ENCODE results near the gene HOXA11. TPM values are rescaled to one million over a fixed set of nuclear protein-coding genes. Genes with fewer than 3 reads are reported as not detected.

The HOXA11 gene
- total and polyA plus RNA-seq, 10 of the 15 experiments (the other 5 are each of a cell fraction or from before 2014, with no cell fraction given), result not detected

- TF ChIP-seq RELB (IDR thresholded peaks at IDR 0.05; ENCODE audit: low read depth), result no peak
Measured at GRCh38 chr7:27139334-27140125, 45.5 kb downstream of the HOXA11 start (continued).

GRCh38 chr7:27138985-27139333, 46.1 kb downstream of the HOXA11 start:
- H3K4me2 ChIP-seq (ENCODE audit: control insufficient read depth, insufficient read depth), result no peak overlapping the region
- ChIA-PET SMC1A (ENCODE audit: uncharacterized antibody, unreplicated experiment) (no interaction called here), RAD21 (ENCODE audit: unreplicated experiment) (no interaction called here), POLR2A (no interaction called here), CTCF (no interaction called here)
- WGBS (ENCODE audit: insufficient coverage, insufficient replicate concordance, low lambda C conversion rate, missing lambda C conversion rate), result 61% methylated on average over 11 of the region's 11 CpGs
- H3K4me1 ChIP-seq (ENCODE audit: control insufficient read depth, insufficient read depth, low read length), result no peaks in the 10 kb centered on the region; the same call in 1 of the 2 replicates
- H3K79me2 ChIP-seq (ENCODE audit: control insufficient read depth, insufficient read depth, low read length), result no peaks in the 10 kb centered on the region
- intact Hi-C loops (cut with micrococcal nuclease; ENCODE audit: unreplicated experiment), result no loop called here
- peaks cover 0 to 7% of the 10 kb centered on the region in 2 experiments; a peak in 2 of 4 replicates for H3K27me3 ChIP-seq (replicated peaks in 1 of 2; ENCODE audit: control insufficient read depth in 2 of 2, insufficient read depth in 2 of 2, low read length in 1 of 2)
- no peak for DNase-seq (ENCODE audit: low read depth, low spot score)
- no peak overlapping the region for H3K9ac ChIP-seq (ENCODE audit: control insufficient read depth, insufficient read depth, low read length)
- no peak overlapping the region for H3K4me3 ChIP-seq
- no peaks in the 10 kb centered on the region for H4K20me1 ChIP-seq (ENCODE audit: control insufficient read depth, insufficient read depth)
- no peaks in the 10 kb centered on the region for H3K36me3 ChIP-seq (ENCODE audit: control insufficient read depth in 2 of 2, insufficient read depth in 2 of 2, low read length in 1 of 2)
- no peak for FAIRE-seq
- no peak for ATAC-seq
- H2AFZ ChIP-seq (ENCODE audit: control insufficient read depth, low read depth, low read length), result no peak overlapping the region
- H3K9me3 ChIP-seq (replicated peaks; ENCODE audit: control insufficient read depth, insufficient read depth, low read length), result no peaks in the 10 kb centered on the region; the same call in 2 of the 3 replicates
- no TSS peak for BruUV-seq (replicated peaks)
- H3K27ac ChIP-seq (ENCODE audit: control insufficient read depth, insufficient read depth), result no peak overlapping the region
- in situ Hi-C loops (cut with MboI), result no loop called here
- TF ChIP-seq NR2F1 (conservative IDR thresholded peaks at IDR 0.05), result no peak
- no peak for TF ChIP-seq EZH2 (IDR thresholded peaks at IDR 0.05; ENCODE audit: borderline replicate concordance, control insufficient read depth, low read depth, low read length)
- TF ChIP-seq, protein P1, sequence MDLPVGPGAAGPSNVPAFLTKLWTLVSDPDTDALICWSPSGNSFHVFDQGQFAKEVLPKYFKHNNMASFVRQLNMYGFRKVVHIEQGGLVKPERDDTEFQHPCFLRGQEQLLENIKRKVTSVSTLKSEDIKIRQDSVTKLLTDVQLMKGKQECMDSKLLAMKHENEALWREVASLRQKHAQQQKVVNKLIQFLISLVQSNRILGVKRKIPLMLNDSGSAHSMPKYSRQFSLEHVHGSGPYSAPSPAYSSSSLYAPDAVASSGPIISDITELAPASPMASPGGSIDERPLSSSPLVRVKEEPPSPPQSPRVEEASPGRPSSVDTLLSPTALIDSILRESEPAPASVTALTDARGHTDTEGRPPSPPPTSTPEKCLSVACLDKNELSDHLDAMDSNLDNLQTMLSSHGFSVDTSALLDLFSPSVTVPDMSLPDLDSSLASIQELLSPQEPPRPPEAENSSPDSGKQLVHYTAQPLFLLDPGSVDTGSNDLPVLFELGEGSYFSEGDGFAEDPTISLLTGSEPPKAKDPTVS (IDR thresholded peaks at IDR 0.05; ENCODE audit: low read depth, low read length), result no peak
- TF ChIP-seq IKZF2 (IDR thresholded peaks at IDR 0.05), result no peak
- TF ChIP-seq, protein P2, sequence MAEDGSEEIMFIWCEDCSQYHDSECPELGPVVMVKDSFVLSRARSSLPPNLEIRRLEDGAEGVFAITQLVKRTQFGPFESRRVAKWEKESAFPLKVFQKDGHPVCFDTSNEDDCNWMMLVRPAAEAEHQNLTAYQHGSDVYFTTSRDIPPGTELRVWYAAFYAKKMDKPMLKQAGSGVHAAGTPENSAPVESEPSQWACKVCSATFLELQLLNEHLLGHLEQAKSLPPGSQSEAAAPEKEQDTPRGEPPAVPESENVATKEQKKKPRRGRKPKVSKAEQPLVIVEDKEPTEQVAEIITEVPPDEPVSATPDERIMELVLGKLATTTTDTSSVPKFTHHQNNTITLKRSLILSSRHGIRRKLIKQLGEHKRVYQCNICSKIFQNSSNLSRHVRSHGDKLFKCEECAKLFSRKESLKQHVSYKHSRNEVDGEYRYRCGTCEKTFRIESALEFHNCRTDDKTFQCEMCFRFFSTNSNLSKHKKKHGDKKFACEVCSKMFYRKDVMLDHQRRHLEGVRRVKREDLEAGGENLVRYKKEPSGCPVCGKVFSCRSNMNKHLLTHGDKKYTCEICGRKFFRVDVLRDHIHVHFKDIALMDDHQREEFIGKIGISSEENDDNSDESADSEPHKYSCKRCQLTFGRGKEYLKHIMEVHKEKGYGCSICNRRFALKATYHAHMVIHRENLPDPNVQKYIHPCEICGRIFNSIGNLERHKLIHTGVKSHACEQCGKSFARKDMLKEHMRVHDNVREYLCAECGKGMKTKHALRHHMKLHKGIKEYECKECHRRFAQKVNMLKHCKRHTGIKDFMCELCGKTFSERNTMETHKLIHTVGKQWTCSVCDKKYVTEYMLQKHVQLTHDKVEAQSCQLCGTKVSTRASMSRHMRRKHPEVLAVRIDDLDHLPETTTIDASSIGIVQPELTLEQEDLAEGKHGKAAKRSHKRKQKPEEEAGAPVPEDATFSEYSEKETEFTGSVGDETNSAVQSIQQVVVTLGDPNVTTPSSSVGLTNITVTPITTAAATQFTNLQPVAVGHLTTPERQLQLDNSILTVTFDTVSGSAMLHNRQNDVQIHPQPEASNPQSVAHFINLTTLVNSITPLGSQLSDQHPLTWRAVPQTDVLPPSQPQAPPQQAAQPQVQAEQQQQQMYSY (CRISPR knock-in tag; IDR thresholded peaks at IDR 0.05), result no peak
- no peak for TF ChIP-seq POLR2AphosphoS2 (IDR thresholded peaks at IDR 0.05; ENCODE audit: low read depth, low read length)
- no peak for TF ChIP-seq BRCA1 (IDR thresholded peaks at IDR 0.05; ENCODE audit: low read depth, low read length)
- no peak for TF ChIP-seq CUX1 (IDR thresholded peaks at IDR 0.05; ENCODE audit: insufficient replicate concordance, low read depth, low read length)
